ENCODE data around the gene SEMA6B.

The SEMA6B gene

DNA sequence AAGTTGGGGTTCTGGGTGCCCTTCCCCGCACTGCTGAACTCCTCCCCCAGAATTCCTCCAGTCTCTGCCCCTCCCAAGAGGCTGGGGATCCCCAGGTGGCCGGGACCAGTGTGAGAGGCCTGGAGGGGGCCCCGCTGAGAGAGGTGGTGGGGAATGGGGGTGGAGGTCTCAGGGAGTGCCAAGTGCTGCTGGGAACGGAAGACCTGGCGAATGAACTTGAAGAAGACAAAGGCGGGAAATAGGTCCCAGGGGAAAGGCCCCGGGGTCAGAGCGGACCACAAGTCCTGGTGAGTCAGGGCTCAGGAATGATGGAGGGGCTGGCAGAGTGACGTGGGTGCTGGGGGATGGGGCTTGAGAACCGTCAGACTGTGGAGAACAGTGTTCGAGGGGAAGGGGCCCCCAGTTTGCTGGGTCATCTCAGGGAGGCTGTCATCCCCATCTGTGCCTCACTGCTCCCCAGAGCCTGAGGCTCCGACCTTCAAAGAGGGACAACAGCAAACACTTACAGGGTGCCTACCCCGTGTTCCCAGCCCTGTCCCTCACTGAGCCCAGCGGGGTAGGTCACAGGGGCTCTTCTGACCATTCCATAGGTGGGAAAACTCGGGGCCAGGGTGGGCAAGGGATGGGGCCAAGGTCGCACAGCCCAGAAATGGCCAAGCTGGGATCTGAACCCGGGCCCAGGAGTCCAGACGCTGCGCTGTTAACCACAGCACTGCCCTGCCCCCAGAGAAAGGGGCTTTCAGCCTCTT, 16.0 kb upstream of the SEMA6B start:
- H3K27ac ChIP-seq = peak overlapping the region; percentile 61
- peak; percentile 92 for DNase-seq (ENCODE audit: low spot score)
- ChIA-PET POLR2A (ENCODE audit: low non-redundant PET) (no interaction called here), CTCF (interaction anchor here (0.7 to 1.9 kb wide), 9 partner anchors 8 to 78 kb away, joined by 3 to 11 read pairs (median 4); no protein-coding TSS in a partner anchor)
- TF ChIP-seq, protein P1, sequence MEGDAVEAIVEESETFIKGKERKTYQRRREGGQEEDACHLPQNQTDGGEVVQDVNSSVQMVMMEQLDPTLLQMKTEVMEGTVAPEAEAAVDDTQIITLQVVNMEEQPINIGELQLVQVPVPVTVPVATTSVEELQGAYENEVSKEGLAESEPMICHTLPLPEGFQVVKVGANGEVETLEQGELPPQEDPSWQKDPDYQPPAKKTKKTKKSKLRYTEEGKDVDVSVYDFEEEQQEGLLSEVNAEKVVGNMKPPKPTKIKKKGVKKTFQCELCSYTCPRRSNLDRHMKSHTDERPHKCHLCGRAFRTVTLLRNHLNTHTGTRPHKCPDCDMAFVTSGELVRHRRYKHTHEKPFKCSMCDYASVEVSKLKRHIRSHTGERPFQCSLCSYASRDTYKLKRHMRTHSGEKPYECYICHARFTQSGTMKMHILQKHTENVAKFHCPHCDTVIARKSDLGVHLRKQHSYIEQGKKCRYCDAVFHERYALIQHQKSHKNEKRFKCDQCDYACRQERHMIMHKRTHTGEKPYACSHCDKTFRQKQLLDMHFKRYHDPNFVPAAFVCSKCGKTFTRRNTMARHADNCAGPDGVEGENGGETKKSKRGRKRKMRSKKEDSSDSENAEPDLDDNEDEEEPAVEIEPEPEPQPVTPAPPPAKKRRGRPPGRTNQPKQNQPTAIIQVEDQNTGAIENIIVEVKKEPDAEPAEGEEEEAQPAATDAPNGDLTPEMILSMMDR (conservative IDR thresholded peaks at IDR 0.05; ENCODE audit: low read depth) = no peak

- TF ChIP-seq, protein P1 (conservative IDR thresholded peaks at IDR 0.05; ENCODE audit: low read depth) = no peak
- no peak for DNase-seq (ENCODE audit: low spot score)
- POLR2A ChIA-PET (ENCODE audit: low non-redundant PET) = no interaction called here
- H3K27ac ChIP-seq = no peak overlapping the region
- CTCF ChIA-PET = interaction anchor here (0.5 to 1.3 kb wide), 3 partner anchors 49 to 63 kb away, joined by 3 to 6 read pairs (median 4); no protein-coding TSS in a partner anchor
These were observed 14.2 kb upstream of the SEMA6B start for GRCh38 chr19:4573682-4574081.

DNA sequence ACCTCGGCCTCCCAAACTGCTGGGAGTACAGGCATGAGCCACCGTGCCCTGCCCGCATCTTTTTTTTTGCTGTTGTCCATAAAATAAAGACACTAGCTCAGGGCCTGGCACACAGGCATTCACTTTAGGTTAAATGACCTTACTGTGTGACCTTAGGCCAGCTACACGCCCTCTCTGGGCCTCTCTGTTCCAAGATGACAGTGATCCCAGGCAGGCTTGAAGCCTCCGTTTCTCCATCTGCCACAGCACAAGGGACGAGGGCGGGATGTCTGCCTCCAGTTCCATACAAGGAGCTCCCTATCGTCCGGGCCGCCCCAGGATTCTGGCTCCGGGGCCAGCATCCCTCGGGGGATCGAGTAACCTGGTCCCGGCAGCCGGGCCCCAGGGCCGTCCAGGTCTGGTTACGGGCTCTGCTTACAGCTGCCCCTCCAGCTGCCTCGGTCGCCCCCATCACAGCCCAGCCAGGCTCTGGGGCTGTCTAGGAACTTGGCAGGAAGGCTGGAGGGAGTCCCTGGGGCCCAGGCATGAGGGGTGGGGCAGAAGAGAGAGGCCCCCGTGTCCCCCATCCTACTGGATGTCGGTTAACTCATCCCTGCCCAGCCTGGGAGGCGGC, 11.9 kb upstream of the SEMA6B start:
- no peak overlapping the region for H3K27ac ChIP-seq
- POLR2A ChIA-PET (ENCODE audit: low non-redundant PET) = no interaction called here
- no peak for DNase-seq (ENCODE audit: low spot score)
- TF ChIP-seq, protein P1 (conservative IDR thresholded peaks at IDR 0.05; ENCODE audit: low read depth) = no peak
- CTCF ChIA-PET = interaction anchor here (1.0 to 1.4 kb wide), 2 partner anchors 10 to 65 kb away, joined by 3 to 19 read pairs; no protein-coding TSS in a partner anchor

DNA sequence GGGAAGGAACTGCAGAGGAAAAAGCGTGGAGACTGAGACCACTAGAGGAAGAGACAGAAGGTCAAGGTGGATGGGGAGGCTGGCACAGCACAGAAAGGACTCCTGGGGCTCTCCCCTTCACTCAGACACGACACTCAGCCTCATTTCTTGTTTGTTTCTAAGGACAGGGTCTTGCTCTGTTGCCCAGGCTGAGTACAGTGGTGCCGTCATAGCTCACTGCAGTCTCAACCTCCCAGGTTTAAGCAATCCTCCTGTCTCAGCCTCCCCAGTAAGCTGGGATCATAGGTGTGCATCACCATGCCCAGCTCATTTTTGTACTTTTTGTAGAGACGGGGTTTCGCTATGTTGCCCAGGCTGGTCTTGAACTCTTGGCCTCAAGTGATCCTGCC, 11.4 kb upstream of the SEMA6B start:
- POLR2A ChIA-PET (ENCODE audit: low non-redundant PET) = no interaction called here
- H3K27ac ChIP-seq = no peak overlapping the region
- TF ChIP-seq, protein P1 (conservative IDR thresholded peaks at IDR 0.05; ENCODE audit: low read depth) = no peak
- CTCF ChIA-PET = interaction anchor here (1.0 to 1.4 kb wide), 4 partner anchors 10 to 65 kb away, joined by 3 to 19 read pairs (median 4); no protein-coding TSS in a partner anchor
- DNase-seq (ENCODE audit: low spot score) = no peak

- POLR2A ChIA-PET (ENCODE audit: low non-redundant PET) = no interaction called here
- TF ChIP-seq, protein P1 (conservative IDR thresholded peaks at IDR 0.05; ENCODE audit: low read depth) = no peak
- CTCF ChIA-PET = interaction anchor here (0.6 to 1.4 kb wide), 4 partner anchors 62 to 226 kb away, joined by 3 to 19 read pairs (median 4); no protein-coding TSS in a partner anchor
These were observed 10.9 kb upstream of the SEMA6B start for GRCh38 chr19:4570402-4570801.

DNA sequence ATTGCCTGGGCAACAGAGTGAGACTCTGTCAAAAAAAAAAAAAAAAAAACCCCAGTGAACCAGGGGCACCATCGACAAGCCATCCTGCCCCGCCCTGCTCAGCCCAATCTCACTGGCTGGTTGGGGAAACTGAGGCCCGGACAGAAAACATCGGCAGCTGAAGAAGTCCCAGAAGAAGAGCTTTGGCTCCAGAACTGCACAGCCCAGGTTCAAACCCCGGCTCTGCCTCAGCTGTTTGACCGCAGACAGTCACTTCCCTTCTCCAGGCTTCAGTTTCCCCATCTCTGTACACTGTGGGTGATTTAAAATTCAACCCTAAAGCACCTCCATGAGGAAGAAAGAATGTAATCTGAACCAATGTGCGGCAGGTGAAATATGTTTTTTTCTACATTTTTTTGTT, 9.4 kb upstream of the SEMA6B start:
- TF ChIP-seq, protein P1 (conservative IDR thresholded peaks at IDR 0.05; ENCODE audit: low read depth) = no peak
- no peak overlapping the region for H3K27ac ChIP-seq
- ChIA-PET POLR2A (ENCODE audit: low non-redundant PET) (no interaction called here), CTCF (interaction anchor here (0.6 to 4.7 kb wide), 6 partner anchors 8 to 68 kb away, joined by 3 to 36 read pairs (median 4); no protein-coding TSS in a partner anchor)
- DNase-seq (ENCODE audit: low spot score) = no peak

More at GRCh38 chr19:4570402-4570801, 10.9 kb upstream of the SEMA6B start:
- H3K27ac ChIP-seq = no peak overlapping the region
- DNase-seq (ENCODE audit: low spot score) = no peak
